ENCODE data around the gene TENT5A.

DNA sequence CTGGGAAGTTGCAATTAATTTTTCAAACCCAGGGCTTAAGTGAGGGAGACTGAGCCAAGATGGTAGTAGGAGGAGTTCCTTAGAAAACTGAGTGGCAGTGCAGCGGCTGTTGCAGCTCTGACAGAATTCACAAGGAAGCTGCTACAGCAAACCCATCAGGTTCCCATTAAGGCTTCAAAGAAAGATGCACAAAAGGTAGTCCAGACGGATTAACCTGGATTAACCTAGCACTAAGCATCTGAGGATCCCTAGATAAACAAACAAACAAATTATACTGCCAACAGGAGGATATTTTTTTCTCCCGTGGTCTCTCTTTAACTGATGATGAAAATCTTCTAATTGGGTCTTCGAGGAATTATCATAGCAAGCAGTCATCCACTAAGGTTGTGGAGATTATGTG is 5.2 kb downstream of the TENT5A start:
- TF ChIP-seq, protein P1, sequence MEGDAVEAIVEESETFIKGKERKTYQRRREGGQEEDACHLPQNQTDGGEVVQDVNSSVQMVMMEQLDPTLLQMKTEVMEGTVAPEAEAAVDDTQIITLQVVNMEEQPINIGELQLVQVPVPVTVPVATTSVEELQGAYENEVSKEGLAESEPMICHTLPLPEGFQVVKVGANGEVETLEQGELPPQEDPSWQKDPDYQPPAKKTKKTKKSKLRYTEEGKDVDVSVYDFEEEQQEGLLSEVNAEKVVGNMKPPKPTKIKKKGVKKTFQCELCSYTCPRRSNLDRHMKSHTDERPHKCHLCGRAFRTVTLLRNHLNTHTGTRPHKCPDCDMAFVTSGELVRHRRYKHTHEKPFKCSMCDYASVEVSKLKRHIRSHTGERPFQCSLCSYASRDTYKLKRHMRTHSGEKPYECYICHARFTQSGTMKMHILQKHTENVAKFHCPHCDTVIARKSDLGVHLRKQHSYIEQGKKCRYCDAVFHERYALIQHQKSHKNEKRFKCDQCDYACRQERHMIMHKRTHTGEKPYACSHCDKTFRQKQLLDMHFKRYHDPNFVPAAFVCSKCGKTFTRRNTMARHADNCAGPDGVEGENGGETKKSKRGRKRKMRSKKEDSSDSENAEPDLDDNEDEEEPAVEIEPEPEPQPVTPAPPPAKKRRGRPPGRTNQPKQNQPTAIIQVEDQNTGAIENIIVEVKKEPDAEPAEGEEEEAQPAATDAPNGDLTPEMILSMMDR (IDR thresholded peaks at IDR 0.05), result no peak
- no peak for TF ChIP-seq POLR2A (IDR thresholded peaks at IDR 0.05)

All from tibial nerve (tissue), 3 donors.